ENCODE data around the gene GPR31.
"Not testable (repeated sequence)": the region's sequence is repeated elsewhere in the genome, so short reads cannot be mapped to it uniquely, and the experiment has no call there.

GRCh38 chr6:167191043-167191583 lies 33.3 kb upstream of the GPR31 start:
- not testable (repeated sequence) for TF ChIP-seq MXI1 (IDR thresholded peaks at IDR 0.05; ENCODE audit: low read depth, low read length); FOSL2 (IDR thresholded peaks at IDR 0.05; ENCODE audit: borderline replicate concordance, low read depth); NFIC (IDR thresholded peaks at IDR 0.05; ENCODE audit: borderline replicate concordance)
- TF ChIP-seq, protein P1, sequence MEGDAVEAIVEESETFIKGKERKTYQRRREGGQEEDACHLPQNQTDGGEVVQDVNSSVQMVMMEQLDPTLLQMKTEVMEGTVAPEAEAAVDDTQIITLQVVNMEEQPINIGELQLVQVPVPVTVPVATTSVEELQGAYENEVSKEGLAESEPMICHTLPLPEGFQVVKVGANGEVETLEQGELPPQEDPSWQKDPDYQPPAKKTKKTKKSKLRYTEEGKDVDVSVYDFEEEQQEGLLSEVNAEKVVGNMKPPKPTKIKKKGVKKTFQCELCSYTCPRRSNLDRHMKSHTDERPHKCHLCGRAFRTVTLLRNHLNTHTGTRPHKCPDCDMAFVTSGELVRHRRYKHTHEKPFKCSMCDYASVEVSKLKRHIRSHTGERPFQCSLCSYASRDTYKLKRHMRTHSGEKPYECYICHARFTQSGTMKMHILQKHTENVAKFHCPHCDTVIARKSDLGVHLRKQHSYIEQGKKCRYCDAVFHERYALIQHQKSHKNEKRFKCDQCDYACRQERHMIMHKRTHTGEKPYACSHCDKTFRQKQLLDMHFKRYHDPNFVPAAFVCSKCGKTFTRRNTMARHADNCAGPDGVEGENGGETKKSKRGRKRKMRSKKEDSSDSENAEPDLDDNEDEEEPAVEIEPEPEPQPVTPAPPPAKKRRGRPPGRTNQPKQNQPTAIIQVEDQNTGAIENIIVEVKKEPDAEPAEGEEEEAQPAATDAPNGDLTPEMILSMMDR (IDR thresholded peaks at IDR 0.05): not testable (repeated sequence)

Data from SK-N-SH (cell line).